ENCODE data around the gene NTSR2. TPM values are rescaled to one million over a fixed set of nuclear protein-coding genes. Genes with fewer than 3 reads are reported as not detected.

Gene NTSR2
- total and polyA plus RNA-seq, 2 of the 8 experiments (the other 6 are each of a cell fraction or from before 2014, with no cell fraction given): 0.05 TPM; not detected in 1

DNA sequence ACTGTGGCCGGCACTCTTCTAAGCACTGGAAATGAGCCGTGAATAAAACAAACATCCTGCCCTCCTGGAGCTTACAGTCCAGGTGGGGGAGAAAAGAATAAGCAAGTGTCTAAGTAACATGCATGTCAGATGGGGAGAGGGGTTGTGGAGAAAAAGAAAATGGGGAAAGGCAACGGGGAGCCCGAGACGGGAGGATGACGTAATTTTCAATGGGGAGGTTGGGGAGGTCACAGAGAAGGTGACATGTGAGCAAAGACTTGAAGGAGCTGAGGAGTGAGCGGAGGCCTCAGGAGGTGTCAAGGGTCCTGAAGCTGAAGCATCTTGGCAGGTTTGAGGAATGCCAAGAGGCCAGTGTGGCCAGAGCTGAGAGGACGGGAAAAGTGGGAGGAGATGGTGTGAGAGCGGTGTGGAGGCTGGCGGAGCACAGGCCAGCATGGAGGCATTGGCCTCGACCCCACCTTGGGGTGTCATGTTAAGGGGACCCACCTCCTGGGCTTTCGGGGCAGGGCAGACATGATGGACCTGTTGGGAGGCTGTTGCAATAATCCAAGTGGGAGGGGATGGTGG is 15.0 kb upstream of the NTSR2 start (continued):
- TF ChIP-seq, protein P1, sequence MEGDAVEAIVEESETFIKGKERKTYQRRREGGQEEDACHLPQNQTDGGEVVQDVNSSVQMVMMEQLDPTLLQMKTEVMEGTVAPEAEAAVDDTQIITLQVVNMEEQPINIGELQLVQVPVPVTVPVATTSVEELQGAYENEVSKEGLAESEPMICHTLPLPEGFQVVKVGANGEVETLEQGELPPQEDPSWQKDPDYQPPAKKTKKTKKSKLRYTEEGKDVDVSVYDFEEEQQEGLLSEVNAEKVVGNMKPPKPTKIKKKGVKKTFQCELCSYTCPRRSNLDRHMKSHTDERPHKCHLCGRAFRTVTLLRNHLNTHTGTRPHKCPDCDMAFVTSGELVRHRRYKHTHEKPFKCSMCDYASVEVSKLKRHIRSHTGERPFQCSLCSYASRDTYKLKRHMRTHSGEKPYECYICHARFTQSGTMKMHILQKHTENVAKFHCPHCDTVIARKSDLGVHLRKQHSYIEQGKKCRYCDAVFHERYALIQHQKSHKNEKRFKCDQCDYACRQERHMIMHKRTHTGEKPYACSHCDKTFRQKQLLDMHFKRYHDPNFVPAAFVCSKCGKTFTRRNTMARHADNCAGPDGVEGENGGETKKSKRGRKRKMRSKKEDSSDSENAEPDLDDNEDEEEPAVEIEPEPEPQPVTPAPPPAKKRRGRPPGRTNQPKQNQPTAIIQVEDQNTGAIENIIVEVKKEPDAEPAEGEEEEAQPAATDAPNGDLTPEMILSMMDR (IDR thresholded peaks at IDR 0.05; ENCODE audit: control extremely low read depth in 1 of 3, insufficient read depth in 1 of 3, low read depth in 1 of 3, low read length in 3 of 3): no peak
- TF ChIP-seq RNF2 (IDR thresholded peaks at IDR 0.05; ENCODE audit: borderline replicate concordance, low read depth, low read length, missing control alignments, poor library complexity, severe bottlenecking): no peak
- TF ChIP-seq GTF2F1 (IDR thresholded peaks at IDR 0.05; ENCODE audit: borderline replicate concordance, low read depth, low read length): no peak
